Activated naive CD4-positive, alpha-beta T cell treated with Interleukin-2 at 50 U/mL for 16 hours (primary cell): ENCODE results near the gene HDGF.

Source experiments
- DNase-seq: peaks from one replicate; pipeline ENCODE4 v3.0.0-alpha.2; 2020

HDGF gene

DNA sequence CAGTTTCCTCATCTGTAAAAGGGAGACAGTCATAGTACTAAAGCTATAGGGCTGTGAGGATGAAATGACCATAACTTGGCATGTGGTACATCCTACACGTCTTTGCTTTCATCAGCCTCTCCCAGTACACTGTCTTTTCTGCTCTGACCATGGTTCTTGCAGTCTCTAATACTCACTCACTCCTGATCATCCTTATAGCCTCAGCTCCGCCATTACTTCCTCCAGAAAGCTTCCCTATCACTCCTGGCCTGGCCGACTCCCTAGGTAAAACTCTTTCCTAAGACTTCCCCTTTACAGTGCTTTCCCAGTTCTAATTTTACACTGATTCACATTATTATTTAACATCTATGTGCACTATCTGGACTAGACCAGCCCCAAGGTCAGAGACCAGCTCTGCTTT is 5.6 kb downstream of the HDGF start:
- no peak for DNase-seq

- no peak for DNase-seq
These were observed 6.6 kb downstream of the HDGF start for GRCh38 chr1:156744786-156745419.

DNA sequence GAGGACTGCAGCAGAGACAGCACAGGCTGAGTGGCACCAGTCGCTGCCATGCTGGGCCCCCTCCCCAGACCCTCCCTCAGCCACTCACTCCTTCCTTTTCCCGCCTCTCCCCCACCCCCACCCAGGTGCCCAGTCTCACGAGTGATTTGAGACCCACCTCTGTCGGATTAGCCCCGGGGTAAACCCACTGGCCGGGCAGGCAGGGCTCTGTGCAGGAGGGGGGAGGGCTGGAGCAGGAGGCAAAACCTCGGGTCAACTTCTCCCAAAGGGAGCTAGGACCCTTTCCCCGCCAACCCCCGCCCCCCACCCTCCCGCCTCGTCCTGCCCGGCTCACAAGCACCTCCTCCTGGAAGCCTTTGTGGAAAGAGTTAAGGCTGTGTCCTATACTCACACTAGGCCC is 7.1 kb downstream of the HDGF start:
- no peak for DNase-seq

GRCh38 chr1:156743367-156744302 is 7.8 kb downstream of the HDGF start:
- DNase-seq = no peak

- DNase-seq = no peak
These were observed 8.7 kb downstream of the HDGF start for GRCh38 chr1:156742801-156743200.

- no peak for DNase-seq
These were observed 9.5 kb downstream of the HDGF start for GRCh38 chr1:156742017-156742416.

DNA sequence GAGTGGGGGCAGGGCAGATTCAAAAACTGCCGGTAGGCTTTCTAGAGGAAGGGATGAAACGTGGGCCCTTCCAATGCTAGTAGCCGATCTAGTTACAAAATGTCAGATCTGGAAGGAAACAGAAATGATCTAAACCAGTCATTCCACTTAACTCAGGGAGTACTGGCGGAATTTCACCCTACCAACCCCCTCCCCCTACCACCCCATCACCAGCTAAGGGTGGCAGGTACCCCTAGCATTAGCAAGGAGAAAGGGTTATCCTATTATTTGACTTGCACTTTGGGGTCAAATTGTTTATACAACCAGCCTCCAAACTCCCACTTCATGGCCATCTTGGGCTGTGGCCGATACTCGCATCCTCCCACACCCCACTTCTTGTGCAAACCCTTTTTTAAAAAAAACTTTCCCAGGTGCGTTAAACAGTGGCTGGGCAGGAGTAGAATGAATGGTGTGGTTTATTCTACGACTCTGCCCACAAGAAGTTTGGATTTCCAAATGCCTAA is 9.9 kb downstream of the HDGF start:
- peak; percentile 50 for DNase-seq

DNA sequence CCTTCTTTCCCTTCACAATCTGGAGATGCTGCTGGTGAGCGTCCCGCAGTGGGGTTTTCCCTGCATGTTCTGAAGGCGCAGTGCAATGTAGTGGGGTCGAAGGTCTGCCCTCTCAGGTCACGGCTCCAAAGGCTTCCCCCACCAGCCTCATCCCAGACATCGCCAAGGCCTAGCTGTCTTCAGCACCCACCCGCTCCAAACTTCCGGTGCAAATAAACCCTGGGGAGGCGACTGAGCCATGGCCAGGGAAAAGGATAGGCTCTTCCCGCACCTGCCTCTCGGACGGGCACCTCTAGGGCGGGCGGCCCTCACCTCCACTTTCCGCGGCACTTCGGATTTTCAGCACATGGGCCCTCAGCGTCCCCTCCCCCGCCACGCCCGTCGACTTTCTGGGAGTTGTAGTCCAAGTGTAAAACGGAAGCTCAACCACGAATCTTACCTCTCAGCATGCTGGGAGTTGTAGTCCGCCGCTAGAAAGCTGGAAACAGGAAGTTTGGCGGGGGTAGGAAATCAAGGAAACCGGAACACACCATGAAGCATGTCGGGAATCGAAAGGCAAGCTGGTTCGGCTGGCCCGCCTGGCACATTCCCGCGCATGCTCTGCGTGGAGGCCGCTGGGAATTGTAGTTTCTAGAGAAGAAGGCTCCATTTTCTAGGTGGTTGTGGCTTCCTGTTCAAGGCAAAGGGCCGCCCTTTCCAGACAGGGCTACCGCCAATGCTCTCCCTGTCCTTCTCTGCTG is 10.6 kb downstream of the HDGF start, which contains the start of gene MRPL24:
Gene MRPL24, minus strand, starts transcription at position 348 of the 740 bp plus-strand sequence. CDS start 2,384 bp downstream, outside the sequence.
- DNase-seq = peak; percentile 96

- DNase-seq = no peak
These were observed 11.2 kb downstream of the HDGF start for GRCh38 chr1:156740237-156740740.

DNA sequence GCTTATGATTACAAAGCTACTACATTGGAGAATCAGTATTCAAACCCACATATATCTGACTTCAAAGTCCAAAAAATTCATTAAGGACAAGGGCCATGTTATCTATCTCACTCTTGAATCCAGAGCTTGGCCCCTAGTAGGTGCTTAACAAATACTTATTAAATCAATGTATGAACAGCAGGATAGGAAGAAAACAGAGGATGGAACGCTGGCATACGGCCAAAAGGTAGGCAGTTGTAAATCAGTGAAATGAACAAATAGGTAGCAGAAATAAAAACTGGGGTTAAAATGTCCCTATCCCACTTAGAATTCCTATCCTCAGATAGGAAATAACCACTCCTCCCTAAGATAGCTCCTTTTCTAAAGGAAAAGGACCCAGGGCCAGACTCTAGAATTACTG is 12.6 kb downstream of the HDGF start:
- no peak for DNase-seq

DNA sequence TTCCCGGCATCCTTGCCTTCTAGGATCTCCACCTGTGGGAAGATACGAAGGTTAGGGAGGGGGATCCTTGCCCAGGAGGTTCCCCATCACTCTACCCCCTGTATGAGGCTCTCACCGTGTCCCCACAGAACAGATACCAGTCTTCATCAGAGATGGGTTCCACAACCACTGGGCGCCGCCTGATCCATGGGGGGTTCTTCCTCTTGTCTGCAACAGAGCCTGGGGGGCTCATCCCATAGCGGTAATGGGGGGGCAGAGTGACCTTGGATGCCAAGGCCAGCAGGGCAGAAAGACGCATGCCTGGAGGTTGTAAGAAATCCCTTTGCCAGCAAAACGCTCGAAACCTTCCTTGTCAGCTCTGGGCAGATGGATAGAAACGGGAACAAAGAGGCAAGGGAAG is 13.1 kb downstream of the HDGF start:
- no peak for DNase-seq

GRCh38 chr1:156733989-156734584 is 17.4 kb downstream of the HDGF start:
- DNase-seq = no peak

DNA sequence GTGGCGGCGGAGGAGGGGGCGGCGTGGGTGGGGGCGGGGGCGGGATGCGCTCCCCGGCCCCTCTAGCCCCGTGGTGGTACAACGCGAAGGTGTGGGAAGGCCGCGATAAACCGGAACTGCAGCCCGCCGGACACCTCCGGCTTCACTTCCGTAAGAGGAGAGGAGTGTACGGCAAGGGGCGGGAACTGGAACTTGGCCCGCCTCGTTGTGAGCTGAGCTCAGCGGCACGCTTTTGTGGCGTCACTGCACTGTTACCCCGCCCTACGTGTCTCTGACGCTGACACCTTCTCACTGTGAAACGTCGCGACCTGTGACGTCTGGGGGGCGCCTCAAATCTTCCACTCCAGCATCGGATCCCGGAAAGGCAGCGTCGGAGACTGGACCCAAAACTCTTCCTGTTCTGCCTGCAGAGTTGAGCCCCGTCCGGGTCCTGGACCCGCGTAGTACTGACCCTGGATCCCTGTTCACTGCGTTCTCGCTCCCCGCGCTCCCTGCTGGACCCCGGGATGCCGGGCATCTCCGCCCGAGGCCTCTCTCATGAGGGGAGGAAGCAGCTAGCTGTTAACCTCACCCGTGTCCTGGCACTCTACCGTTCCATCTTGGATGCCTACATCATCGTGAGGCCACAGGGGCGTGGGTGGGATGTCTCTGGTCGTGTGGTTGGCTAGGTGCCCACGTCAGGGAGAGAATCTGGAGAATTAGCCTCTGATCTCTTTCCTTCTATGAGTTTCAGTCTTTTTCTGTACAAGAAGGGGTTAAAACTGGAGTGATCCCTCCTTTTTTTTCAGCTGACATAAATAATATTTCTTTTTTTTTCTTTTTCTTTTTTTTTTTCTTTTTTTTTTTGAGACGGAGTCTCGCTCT is 22.6 kb downstream of the HDGF start, which contains the start of gene ISG20L2:
Gene ISG20L2, minus strand, starts transcription at position 168 of the 864 bp plus-strand sequence. CDS start 1,114 bp downstream, outside the sequence.
- peak; percentile 96 for DNase-seq

- DNase-seq = peak; percentile 82
These were observed 23.4 kb downstream of the HDGF start, which contains the start of gene METTL25B for GRCh38 chr1:156727926-156728598. METTL25B (plus strand) TSS chr1:156728469; CDS start chr1:156729105, 636 bp downstream.

DNA sequence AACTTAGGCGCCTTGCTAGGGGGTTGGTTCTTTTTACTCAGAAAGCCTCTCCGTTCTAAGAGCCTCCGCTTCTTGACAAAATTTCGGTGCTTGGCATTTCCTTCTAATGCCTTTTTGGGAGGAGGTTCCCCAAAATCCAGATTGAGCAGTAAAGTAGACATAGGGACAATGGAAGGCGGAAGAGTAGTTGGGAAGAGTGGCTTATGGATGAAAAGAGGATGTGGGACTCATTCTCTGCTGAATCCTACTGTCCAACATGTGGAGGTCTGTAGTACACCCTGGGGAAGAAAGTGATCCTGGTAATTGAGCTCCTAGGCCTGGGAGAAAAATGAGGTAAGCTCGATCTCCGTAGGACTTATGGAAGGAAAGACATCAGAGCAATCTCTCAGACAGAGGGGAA is 24.0 kb downstream of the HDGF start:
- DNase-seq = no peak

DNA sequence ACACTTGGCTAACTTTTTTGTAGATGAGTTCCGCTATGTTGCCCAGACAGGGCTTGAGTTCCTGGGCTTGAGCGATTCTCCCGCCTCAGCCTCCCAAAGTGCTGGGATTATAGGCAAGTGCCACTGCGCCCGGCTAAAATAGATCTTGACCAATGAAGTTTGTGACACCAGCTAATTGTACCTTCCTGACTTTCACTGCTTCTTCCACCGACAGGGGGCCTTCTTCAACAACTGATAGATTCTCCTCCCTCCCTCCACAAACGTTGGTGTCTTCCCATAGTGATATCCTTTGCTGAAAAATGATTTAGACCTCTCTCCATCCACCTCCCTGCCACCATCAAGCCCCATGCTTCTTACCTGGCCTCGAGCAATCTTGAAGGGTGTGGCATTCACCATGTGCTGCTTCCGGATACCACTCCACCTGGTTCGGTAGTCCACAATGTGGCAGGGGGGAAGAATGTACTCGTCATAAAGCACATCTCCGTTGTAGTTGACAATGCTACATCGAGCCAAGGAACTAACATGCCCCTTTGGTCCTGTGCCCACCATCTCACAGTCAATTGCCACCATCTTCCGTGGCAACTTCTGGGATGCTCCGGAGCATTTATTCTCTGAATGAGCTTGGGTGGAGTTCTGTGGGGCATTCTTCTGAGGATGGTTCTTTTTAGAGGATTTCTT is 24.8 kb downstream of the HDGF start:
- DNase-seq = peak; percentile 57

DNA sequence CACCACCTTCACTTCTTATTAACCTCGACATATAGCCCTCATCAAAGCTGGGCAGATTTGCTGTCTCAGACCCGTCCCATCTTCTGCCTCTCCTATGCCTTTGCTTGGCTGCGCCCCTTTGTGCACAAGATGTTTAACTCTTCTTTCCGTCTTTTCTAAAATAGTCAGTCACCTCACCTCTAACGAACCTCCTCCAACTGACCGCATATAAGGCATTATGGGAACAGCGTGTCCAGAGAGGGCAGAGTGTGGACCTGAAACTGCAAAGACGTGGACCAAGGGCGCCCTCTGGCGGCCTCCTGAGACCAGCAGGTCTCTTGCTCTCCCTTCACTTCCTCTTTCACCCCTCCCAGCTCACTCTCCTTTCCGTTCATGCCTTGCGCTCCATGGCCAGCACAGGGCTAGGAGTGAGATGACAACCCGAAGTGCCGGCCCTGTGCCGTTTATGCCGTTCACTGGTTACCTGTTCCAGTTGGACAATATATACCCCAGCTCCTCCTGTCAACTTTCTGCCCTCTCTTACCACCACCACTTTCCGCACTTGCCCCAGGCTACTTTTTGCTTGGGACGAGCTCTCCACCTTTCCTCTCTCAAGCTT is 25.7 kb downstream of the HDGF start:
- peak; percentile 81 for DNase-seq

GRCh38 chr1:156721535-156721934 is 29.9 kb downstream of the HDGF start:
- DNase-seq = no peak

- DNase-seq = no peak
These were observed 30.3 kb downstream of the HDGF start for GRCh38 chr1:156721131-156721530.

DNA sequence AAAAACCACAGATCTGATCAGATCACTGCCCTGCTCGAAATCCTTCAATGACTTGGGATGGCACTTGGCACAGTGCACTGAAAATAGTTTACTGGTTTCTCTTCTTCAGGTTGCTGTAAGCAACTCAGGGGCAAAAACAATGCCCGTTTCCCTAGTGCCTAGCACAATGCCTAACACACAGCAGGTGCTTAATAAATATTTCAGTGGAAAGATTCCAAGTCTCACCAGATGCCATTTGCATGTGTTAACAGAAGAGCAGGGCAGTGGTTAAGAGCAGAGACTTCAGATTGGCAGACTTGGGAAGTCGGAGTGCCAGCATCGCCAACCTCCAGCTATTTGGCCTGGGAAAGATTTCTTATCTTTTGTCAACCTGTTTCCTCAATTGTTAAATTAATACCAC is 34.1 kb downstream of the HDGF start:
- DNase-seq = no peak
